Fibroblast of pulmonary artery (primary cell): ENCODE data around the gene SLC39A7.

Experiments
- DNase-seq: peaks from one replicate; pipeline ENCODE4 v3.0.0-alpha.2; 2010; ENCODE audit warnings: low read depth
- H3K4me3 ChIP-seq: replicated peaks from 2 replicates; pipeline ENCODE4 v1.5.1; 2011; ENCODE audit warnings: low read depth, mild to moderate bottlenecking, control low read depth, low read length, moderate library complexity
- CTCF ChIP-seq: IDR thresholded peaks from 2 replicates; pipeline ENCODE4 v1.5.1; 2011; ENCODE audit warnings: mild to moderate bottlenecking, control low read depth, low read length, inconsistent platforms; ENCODE audit errors: missing control alignments

The SLC39A7 gene

GRCh38 chr6:33191383-33192104 is 9.1 kb upstream of the SLC39A7 start:
- DNase-seq: no peak
- H3K4me3 ChIP-seq: no peak overlapping the region
- no peak for TF ChIP-seq CTCF

- DNase-seq: no peak
These were observed 8.5 kb upstream of the SLC39A7 start, which contains the start of gene COL11A2 for GRCh38 chr6:33192105-33192646. Gene COL11A2, minus strand, starts transcription at chr6:33192467. Its CDS starts 227 bp downstream, at chr6:33192240.

GRCh38 chr6:33192671-33193602 is 7.7 kb upstream of the SLC39A7 start:
- peak overlapping the region; percentile 33 for H3K4me3 ChIP-seq
- DNase-seq: no peak
- TF ChIP-seq CTCF: no peak

More at GRCh38 chr6:33192105-33192646, 8.5 kb upstream of the SLC39A7 start, which contains the start of gene COL11A2:
- peak within 1 kb of the TSS; percentile 33 for H3K4me3 ChIP-seq
- TF ChIP-seq CTCF: no peak

GRCh38 chr6:33193619-33194018 is 7.0 kb upstream of the SLC39A7 start:
- H3K4me3 ChIP-seq: no peak overlapping the region
- DNase-seq: no peak
- TF ChIP-seq CTCF: no peak

- H3K4me3 ChIP-seq: no peak overlapping the region
- DNase-seq: no peak
- TF ChIP-seq CTCF: no peak
These were observed 6.2 kb upstream of the SLC39A7 start for GRCh38 chr6:33194431-33194979.

GRCh38 chr6:33195304-33196165 is 5.1 kb upstream of the SLC39A7 start:
- H3K4me3 ChIP-seq: no peak overlapping the region

More at GRCh38 chr6:33195304-33196165, 5.1 kb upstream of the SLC39A7 start:
- TF ChIP-seq CTCF: no peak
- no peak for DNase-seq
